Choroid plexus epithelial cell (primary cell): ENCODE measurements around the gene CTIF.
A peak's percentile ranks its signal among the peaks of the same experiment; 100 is the strongest.

Experiments
- DNase-seq: peaks from one replicate; pipeline ENCODE4 v3.0.0-alpha.2; 2010; ENCODE audit warnings: low read depth
- H3K4me3 ChIP-seq: 2 replicates; pipeline ENCODE4 v1.5.1; 2011; ENCODE audit warnings: low read depth, mild to moderate bottlenecking, control low read depth, low read length, moderate library complexity
- CTCF ChIP-seq: conservative IDR thresholded peaks from 2 replicates; pipeline ENCODE4 v1.5.1; 2011; ENCODE audit warnings: low read depth, mild to moderate bottlenecking, control low read depth, inconsistent platforms, low read length, moderate library complexity

CTIF gene

GRCh38 chr18:48620071-48620470, 81.2 kb downstream of the CTIF start:
- TF ChIP-seq CTCF: no peak
- H3K4me3 ChIP-seq: no peak overlapping the region
- DNase-seq: no peak

GRCh38 chr18:48621240-48621639, 82.4 kb downstream of the CTIF start:
- no peak for TF ChIP-seq CTCF
- H3K4me3 ChIP-seq: no peak overlapping the region
- DNase-seq: peak; percentile 85

GRCh38 chr18:48621815-48622555, 83.2 kb downstream of the CTIF start:
- H3K4me3 ChIP-seq: no peak overlapping the region
- no peak for DNase-seq
- TF ChIP-seq CTCF: no peak

- peak; percentile 42 for DNase-seq
- TF ChIP-seq CTCF: no peak
- H3K4me3 ChIP-seq: no peak overlapping the region
These were observed 84.1 kb downstream of the CTIF start for GRCh38 chr18:48622911-48623431.

GRCh38 chr18:48623468-48624235, 84.8 kb downstream of the CTIF start:
- no peak for TF ChIP-seq CTCF
- peak; percentile 89 for DNase-seq
- no peak overlapping the region for H3K4me3 ChIP-seq

GRCh38 chr18:48624856-48625255, 86.0 kb downstream of the CTIF start:
- no peak for TF ChIP-seq CTCF
- DNase-seq: no peak
- no peak overlapping the region for H3K4me3 ChIP-seq
